KMS-11 (cell line): ENCODE data around the gene ARHGAP28.

Experiments
- H2AFZ ChIP-seq: fragments of 200-600 bp; sonication (generic); 2 replicates; pipeline ENCODE4 v1.6.1; 2016; ENCODE audit warnings: antibody characterized with exemption, mixed run types, low read depth
- H3K27ac ChIP-seq: fragments of 200-600 bp; sonication (generic); 2 replicates; pipeline ENCODE4 v1.6.1; 2016; ENCODE audit warnings: mild to moderate bottlenecking, mixed run types
- H3K27me3 ChIP-seq: fragments of 200-600 bp; sonication (generic); 2 replicates; pipeline ENCODE4 v1.6.1; 2017; ENCODE audit warnings: mild to moderate bottlenecking, low read depth, mixed run types, moderate library complexity; ENCODE audit not compliant: insufficient read depth
- H3K36me3 ChIP-seq: fragments of 200-600 bp; sonication (generic); 2 replicates; pipeline ENCODE4 v1.6.1; 2017; ENCODE audit warnings: mild to moderate bottlenecking, mixed run types; ENCODE audit not compliant: insufficient read depth
- H3K4me1 ChIP-seq: fragments of 200-600 bp; sonication (generic); 2 replicates; pipeline ENCODE4 v1.6.1; 2016; ENCODE audit warnings: mild to moderate bottlenecking, low read depth, mixed run types; ENCODE audit not compliant: poor library complexity, severe bottlenecking
- H3K4me2 ChIP-seq: fragments of 200-600 bp; sonication (generic); 2 replicates; pipeline ENCODE4 v1.7.0; 2016; ENCODE audit warnings: mild to moderate bottlenecking, mixed run types
- H3K4me3 ChIP-seq: fragments of 200-600 bp; sonication (generic); IDR thresholded peaks from 2 replicates; pipeline ENCODE4 v1.6.1; 2017; ENCODE audit warnings: low read depth, low read length, mixed read lengths; ENCODE audit not compliant: insufficient read depth
- H3K79me2 ChIP-seq: fragments of 200-600 bp; sonication (generic); 2 replicates; pipeline ENCODE4 v1.6.1; 2016; ENCODE audit warnings: low read depth, mixed run types; ENCODE audit not compliant: insufficient read depth
- H3K9ac ChIP-seq: fragments of 200-600 bp; sonication (generic); 2 replicates; pipeline ENCODE4 v1.6.1; 2016; ENCODE audit warnings: mild to moderate bottlenecking, mixed run types
- H4K20me1 ChIP-seq: fragments of 200-600 bp; sonication (generic); 2 replicates; pipeline ENCODE4 v1.6.1; 2016; ENCODE audit warnings: mild to moderate bottlenecking, mixed run types; ENCODE audit not compliant: insufficient read depth
- CTCF ChIP-seq: fragments of 200-600 bp; sonication (generic); conservative IDR thresholded peaks from 2 replicates; pipeline ENCODE4 v1.6.1; 2017; ENCODE audit warnings: low read depth, mild to moderate bottlenecking, antibody characterized with exemption, low read length, moderate library complexity, mixed read lengths

The ARHGAP28 gene

DNA sequence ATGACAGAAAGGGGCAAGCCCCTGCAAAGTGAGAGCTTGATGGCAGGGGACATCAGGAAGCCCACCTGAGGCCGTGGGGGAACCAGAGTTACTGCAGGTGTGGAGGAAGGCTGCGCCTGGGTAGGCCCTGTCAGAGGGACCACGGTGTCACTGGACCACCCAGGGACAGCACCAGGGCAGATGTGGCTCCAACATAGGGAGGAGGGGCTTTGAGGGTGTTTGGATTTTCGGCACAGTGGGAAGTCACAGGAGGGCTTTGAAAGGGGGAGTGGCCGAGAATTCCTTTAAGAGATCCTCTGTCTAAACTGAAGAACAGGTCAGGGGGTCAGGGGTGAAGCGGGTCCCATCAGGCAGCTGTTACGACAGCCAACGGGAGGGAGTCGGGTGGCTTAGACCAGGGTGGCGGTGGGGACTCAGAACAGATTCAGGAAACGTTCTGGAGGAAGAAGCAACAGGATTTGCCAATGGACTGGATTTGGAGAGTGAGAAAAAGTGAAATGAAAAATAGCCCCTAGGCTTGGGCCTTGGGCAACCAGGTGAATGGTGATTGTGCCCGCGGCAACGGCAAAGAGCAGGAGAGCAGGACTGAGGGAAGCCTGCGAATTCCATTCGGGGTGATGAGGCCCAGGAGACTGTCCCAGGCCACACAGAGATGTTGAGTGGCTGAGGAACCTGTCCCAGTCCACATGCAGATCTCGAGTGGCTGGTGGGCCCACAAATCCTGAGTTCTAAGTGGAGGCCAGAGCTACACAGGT lies 222.0 kb downstream of the ARHGAP28 start:
- no peak overlapping the region for H3K27ac ChIP-seq
- no peaks in the 10 kb centered on the region for H3K36me3 ChIP-seq
- H3K4me1 ChIP-seq: no peaks in the 10 kb centered on the region
- no peak overlapping the region for H2AFZ ChIP-seq
- no peak overlapping the region for H3K4me3 ChIP-seq
- no peak for TF ChIP-seq CTCF
- H4K20me1 ChIP-seq: no peaks in the 10 kb centered on the region
- H3K4me2 ChIP-seq: no peak overlapping the region
- H3K27me3 ChIP-seq: no peaks in the 10 kb centered on the region
- no peak overlapping the region for H3K9ac ChIP-seq
- H3K79me2 ChIP-seq: no peaks in the 10 kb centered on the region

DNA sequence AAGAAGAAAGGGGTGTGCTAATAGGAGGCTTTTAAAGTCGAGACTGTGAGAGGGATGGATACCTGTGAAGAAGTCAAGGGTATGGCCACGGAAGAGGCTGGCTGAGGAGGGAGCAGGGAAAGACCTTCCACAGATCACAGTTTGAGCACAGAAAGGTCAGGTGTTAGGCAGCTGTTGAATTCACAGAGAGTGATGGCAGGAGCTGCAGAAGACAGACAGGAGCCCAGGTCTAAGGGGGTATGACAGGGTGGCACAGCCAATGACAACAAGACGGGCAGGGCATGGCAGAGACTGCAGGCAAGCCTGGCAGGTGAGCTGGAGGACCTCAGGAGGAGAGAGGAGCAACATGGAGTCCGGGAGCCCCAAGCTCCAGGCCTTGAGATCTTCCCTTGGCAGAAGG lies 225.0 kb downstream of the ARHGAP28 start:
- no peaks in the 10 kb centered on the region for H3K4me1 ChIP-seq
- H3K27ac ChIP-seq: no peak overlapping the region
- H4K20me1 ChIP-seq: no peaks in the 10 kb centered on the region
- no peak overlapping the region for H3K4me3 ChIP-seq
- H3K4me2 ChIP-seq: no peak overlapping the region
- no peak overlapping the region for H3K9ac ChIP-seq
- H3K27me3 ChIP-seq: no peaks in the 10 kb centered on the region
- H3K36me3 ChIP-seq: no peaks in the 10 kb centered on the region
- H3K79me2 ChIP-seq: no peaks in the 10 kb centered on the region
- no peak for TF ChIP-seq CTCF
- no peak overlapping the region for H2AFZ ChIP-seq

GRCh38 chr18:6955304-6955703 lies 225.8 kb downstream of the ARHGAP28 start:
- H3K9ac ChIP-seq: no peak overlapping the region
- H2AFZ ChIP-seq: no peak overlapping the region
- no peak for TF ChIP-seq CTCF
- no peaks in the 10 kb centered on the region for H4K20me1 ChIP-seq
- H3K4me3 ChIP-seq: no peak overlapping the region
- no peaks in the 10 kb centered on the region for H3K36me3 ChIP-seq
- no peaks in the 10 kb centered on the region for H3K27me3 ChIP-seq
- H3K27ac ChIP-seq: no peak overlapping the region
- no peak overlapping the region for H3K4me2 ChIP-seq
- H3K4me1 ChIP-seq: no peaks in the 10 kb centered on the region
- H3K79me2 ChIP-seq: no peaks in the 10 kb centered on the region

DNA sequence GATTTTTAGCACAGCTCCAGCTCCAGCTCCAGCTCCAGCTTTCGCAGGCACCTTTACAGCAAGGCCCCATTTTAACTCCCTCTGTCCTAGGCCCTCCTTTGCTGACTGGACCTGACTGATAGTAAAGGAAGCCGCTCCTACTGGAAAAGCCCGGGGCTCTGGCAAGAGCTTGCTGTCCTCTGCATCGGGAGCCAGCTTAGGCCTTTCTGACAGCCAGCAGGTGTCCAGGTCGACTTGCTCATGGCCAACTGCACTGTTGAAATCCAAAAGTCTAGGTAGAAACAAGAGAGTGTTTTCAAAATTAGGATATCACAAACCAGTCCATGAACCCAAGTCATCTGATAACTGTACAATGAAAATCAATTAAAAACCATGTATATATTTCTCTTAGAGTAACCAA lies 227.0 kb downstream of the ARHGAP28 start:
- no peak for TF ChIP-seq CTCF
- no peak overlapping the region for H3K4me2 ChIP-seq

More for the DNA sequence above, 227.0 kb downstream of the ARHGAP28 start:
- Histone ChIP-seq H3K27ac (no peak overlapping the region), H4K20me1 (no peaks in the 10 kb centered on the region), H3K27me3 (no peaks in the 10 kb centered on the region), H3K9ac (no peak overlapping the region), H3K4me3 (no peak overlapping the region), H3K36me3 (no peaks in the 10 kb centered on the region), H2AFZ (no peak overlapping the region), H3K4me1 (no peaks in the 10 kb centered on the region), H3K79me2 (no peaks in the 10 kb centered on the region)
